HPDE6-E6E7 (cell line): ENCODE results near the gene PET117.
A peak's percentile ranks its signal among the peaks of the same experiment; 100 is the strongest.
"Not testable (repeated sequence)": the region's sequence is repeated elsewhere in the genome, so short reads cannot be mapped to it uniquely, and the experiment has no call there.

Source experiments
- DNase-seq: peaks from one replicate; pipeline ENCODE4 v3.0.0; 2011; ENCODE audit warnings: missing footprints; ENCODE audit errors: extremely low spot score

PET117 gene

DNA sequence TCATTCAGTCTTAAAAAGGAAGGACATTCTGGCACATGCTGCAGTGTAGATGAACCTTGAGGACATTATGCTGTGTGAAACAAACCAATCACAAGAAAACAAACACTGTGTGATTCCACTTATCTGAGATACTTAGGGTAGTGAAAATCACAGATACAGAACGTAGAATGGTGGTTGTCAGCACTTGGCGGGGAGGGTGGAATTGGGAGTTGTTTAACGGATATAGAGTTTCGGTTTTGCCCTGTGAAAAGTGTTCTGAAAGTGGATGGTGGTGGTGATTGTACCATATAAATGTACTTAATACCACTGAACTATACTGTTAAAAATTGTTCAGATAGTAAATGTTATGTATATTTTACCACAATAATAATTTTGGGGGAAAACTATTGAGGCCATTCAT, 18.4 kb downstream of the PET117 start:
- DNase-seq: no peak

- peak; percentile 57 for DNase-seq
Measured at GRCh38 chr20:18164356-18164755, 26.7 kb downstream of the PET117 start.

- DNase-seq: no peak
Measured at GRCh38 chr20:18165553-18165952, 27.9 kb downstream of the PET117 start.

DNA sequence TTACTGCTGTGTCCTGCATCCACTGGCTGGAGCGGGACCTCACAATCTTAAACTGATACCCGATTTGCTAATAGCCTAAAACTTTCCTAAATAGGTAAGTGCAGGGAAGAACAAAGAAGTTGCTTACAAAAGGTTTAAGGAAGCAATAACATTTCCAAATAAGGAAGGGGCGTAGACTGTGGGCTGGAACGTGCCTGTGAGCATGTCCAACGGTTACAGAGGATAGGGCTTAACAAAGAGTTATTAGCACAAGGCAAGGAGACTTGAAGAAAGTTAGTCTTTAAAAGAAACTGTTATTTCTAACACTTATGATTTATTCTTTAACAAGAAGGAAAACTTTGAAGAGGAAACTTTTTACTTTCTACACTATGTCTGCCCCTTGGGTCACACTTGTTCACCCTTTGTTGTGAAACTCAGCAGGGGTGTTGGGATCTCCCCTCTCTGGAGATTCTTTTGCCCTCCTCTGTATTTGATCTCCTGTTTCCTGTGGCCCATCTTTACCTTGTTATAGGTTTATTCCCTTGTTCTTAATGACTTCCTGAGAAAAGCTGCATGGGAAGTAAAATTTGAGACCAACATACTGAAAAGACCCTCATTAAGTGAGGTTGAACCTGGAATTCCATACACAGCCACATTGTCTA, 28.7 kb downstream of the PET117 start:
- no peak for DNase-seq

DNA sequence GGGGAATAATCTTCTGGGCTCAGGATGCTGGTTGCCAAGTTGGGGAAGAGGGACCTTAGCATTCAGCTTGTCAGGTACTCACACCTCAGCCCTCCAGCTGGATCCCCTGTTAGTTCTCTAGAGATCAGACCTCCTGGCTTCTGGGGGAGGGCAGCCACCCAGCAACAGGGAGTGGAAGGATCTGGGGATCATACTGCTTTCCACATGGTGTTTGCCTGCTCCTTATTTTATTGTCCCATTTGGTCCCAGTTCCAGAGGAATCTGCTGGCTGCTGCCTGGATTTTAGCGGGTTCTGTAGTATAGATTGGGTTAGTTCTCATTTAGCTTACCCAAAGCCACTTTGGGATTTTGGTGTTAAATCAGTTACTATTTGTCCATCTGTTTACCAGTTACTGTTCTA, 29.3 kb downstream of the PET117 start:
- no peak for DNase-seq

GRCh38 chr20:18172379-18172778, 34.7 kb downstream of the PET117 start:
- no peak for DNase-seq

- no peak for DNase-seq
Measured at GRCh38 chr20:18174906-18175683, 37.4 kb downstream of the PET117 start.

GRCh38 chr20:18176318-18176785, 38.7 kb downstream of the PET117 start:
- DNase-seq: no peak

DNA sequence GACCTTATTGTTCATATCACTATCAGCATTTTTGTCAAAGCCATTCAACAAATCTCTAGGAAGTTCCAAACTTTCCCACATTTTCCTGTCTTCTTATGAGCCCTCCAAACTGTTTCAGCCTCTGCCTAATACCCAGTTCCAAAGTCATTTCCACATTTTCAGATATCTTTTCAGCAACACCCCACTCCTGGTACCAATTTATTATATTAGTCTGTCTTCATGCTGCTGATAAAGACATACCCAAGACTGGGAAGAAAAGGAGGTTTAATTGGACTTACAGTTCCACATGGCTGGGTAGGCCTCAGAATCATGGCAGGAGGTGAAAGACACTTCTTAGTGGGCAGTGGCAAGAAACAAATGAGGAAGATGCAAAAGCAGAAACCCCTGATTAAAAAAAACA, 42.7 kb downstream of the PET117 start:
- not testable (repeated sequence) for DNase-seq

- no peak for DNase-seq
Measured at GRCh38 chr20:18180815-18181214, 43.2 kb downstream of the PET117 start.

- no peak for DNase-seq
Measured at GRCh38 chr20:18187020-18187419, 49.4 kb downstream of the PET117 start.

- no peak for DNase-seq
Measured at GRCh38 chr20:18188434-18188833, 50.8 kb downstream of the PET117 start.

DNA sequence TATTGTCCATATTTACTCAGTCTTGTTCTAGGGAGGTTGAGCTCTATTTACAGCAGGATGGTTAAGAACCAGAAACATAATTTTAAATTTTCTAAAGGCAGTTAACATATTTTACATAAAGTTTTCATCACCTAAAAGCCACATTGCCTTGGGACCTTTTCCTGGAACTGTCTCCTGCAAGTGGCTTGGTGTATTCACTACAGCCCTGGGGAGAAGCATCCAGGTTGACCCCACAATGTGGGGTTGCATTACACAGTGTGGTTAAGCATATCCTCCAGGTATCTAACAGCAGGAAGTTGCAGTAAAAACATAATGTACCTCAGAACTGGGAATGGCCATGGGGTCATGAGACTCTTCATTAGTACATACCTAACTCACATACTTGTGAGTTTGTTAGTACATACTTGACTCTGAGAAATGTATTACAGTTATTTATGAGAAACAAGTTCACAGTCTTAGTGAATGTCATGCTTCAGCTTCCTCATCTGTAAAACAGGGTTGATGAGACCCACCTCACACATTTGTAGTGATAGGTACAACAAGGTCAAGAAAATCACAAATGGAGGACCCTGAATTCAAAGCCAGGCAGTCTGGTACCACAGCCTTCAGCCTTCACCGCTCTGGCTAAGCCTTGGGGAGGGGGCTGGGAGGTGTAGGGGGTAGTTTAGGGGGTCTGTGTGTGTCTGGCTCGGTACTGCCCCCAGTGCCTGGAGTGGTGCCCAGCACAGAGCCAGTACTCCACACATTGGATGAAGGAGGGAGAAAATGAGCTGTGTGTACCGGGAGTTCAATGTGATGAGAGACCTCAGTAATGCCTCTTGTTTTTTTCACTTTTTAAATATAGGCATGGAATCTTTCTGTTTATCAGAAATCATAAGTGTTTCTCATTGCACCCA, 52.9 kb downstream of the PET117 start:
- no peak for DNase-seq

DNA sequence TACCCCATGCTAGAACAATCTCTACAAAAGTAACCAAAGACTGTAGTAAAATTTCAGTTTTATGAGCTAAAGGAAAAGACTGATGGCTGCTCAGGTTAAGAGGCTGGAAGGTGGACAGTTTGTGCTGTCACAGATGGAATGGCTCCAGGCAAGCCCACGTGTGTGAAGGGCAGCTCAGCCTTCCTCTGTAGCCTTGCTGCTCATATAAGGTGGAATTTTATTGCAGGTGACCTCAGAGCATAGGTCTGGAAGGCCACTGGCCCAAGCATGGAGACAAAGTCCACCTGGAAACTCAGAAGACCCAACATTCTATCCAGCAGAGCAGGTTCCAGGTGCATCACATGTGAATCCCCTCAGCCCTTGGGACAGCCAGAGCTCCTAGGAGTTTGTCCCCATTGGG, 53.6 kb downstream of the PET117 start:
- DNase-seq: no peak
